ENCODE results near the gene TPO. TPM values are rescaled to one million over a fixed set of nuclear protein-coding genes. Genes with fewer than 3 reads are reported as not detected.

TPO gene
- total RNA-seq, 1 experiment from 2014 or later: not detected

- BruUV-seq (replicated peaks): no TSS peak
- ATAC-seq: no peak
- peak overlapping the region; percentile 83 for H3K27ac ChIP-seq (ENCODE audit: low read length)
- no peaks in the 10 kb centered on the region for H3K27me3 ChIP-seq (ENCODE audit: control insufficient read depth, insufficient read depth, low read length)
- peaks cover 19% of the 10 kb centered on the region for H3K4me1 ChIP-seq (ENCODE audit: control insufficient read depth, insufficient read depth, low read length)
- ChIA-PET POLR2A (interaction anchor here (0.6 kb wide), 1 partner anchor 100 kb away, joined by 18 read pairs; no protein-coding TSS in a partner anchor), CTCF (interaction anchor here (0.9 to 2.1 kb wide), 2 partner anchors 198 to 217 kb away, joined by 3 to 4 read pairs; no protein-coding TSS in a partner anchor)
- no peaks in the 10 kb centered on the region for H3K9me3 ChIP-seq (ENCODE audit: control insufficient read depth, insufficient read depth, low read depth, low read length)
- no peaks in the 10 kb centered on the region for H3K36me3 ChIP-seq (ENCODE audit: control insufficient read depth, insufficient read depth, low read length)
- DNase-seq (ENCODE audit: low read depth, low spot score): no peak
- no peak overlapping the region for H3K4me3 ChIP-seq (ENCODE audit: low read depth in 2 of 2, low read length in 2 of 2)
- TF ChIP-seq POLR2AphosphoS5 (IDR thresholded peaks at IDR 0.05; ENCODE audit: low read depth, low read length): no peak
- no peak for TF ChIP-seq SIN3A (IDR thresholded peaks at IDR 0.05; ENCODE audit: borderline replicate concordance, insufficient read depth, low read depth, low read length)
- TF ChIP-seq, protein P1, sequence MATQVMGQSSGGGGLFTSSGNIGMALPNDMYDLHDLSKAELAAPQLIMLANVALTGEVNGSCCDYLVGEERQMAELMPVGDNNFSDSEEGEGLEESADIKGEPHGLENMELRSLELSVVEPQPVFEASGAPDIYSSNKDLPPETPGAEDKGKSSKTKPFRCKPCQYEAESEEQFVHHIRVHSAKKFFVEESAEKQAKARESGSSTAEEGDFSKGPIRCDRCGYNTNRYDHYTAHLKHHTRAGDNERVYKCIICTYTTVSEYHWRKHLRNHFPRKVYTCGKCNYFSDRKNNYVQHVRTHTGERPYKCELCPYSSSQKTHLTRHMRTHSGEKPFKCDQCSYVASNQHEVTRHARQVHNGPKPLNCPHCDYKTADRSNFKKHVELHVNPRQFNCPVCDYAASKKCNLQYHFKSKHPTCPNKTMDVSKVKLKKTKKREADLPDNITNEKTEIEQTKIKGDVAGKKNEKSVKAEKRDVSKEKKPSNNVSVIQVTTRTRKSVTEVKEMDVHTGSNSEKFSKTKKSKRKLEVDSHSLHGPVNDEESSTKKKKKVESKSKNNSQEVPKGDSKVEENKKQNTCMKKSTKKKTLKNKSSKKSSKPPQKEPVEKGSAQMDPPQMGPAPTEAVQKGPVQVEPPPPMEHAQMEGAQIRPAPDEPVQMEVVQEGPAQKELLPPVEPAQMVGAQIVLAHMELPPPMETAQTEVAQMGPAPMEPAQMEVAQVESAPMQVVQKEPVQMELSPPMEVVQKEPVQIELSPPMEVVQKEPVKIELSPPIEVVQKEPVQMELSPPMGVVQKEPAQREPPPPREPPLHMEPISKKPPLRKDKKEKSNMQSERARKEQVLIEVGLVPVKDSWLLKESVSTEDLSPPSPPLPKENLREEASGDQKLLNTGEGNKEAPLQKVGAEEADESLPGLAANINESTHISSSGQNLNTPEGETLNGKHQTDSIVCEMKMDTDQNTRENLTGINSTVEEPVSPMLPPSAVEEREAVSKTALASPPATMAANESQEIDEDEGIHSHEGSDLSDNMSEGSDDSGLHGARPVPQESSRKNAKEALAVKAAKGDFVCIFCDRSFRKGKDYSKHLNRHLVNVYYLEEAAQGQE (IDR thresholded peaks at IDR 0.05; ENCODE audit: insufficient read depth in 1 of 2, low read depth in 2 of 2, low read length in 1 of 2): no peak
- TF ChIP-seq TCF7L2 (IDR thresholded peaks at IDR 0.05; ENCODE audit: low read depth, low read length): no peak
- TF ChIP-seq, protein P2, sequence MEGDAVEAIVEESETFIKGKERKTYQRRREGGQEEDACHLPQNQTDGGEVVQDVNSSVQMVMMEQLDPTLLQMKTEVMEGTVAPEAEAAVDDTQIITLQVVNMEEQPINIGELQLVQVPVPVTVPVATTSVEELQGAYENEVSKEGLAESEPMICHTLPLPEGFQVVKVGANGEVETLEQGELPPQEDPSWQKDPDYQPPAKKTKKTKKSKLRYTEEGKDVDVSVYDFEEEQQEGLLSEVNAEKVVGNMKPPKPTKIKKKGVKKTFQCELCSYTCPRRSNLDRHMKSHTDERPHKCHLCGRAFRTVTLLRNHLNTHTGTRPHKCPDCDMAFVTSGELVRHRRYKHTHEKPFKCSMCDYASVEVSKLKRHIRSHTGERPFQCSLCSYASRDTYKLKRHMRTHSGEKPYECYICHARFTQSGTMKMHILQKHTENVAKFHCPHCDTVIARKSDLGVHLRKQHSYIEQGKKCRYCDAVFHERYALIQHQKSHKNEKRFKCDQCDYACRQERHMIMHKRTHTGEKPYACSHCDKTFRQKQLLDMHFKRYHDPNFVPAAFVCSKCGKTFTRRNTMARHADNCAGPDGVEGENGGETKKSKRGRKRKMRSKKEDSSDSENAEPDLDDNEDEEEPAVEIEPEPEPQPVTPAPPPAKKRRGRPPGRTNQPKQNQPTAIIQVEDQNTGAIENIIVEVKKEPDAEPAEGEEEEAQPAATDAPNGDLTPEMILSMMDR (IDR thresholded peaks at IDR 0.05): no peak
- intact Hi-C loops (cut with micrococcal nuclease; ENCODE audit: unreplicated experiment) (loop anchor here (5.0 kb wide), 1 partner anchor 200 kb away; no protein-coding TSS in a partner anchor), in situ Hi-C loops (cut with HindIII; ENCODE audit: low pct_unique_long_range_greater_than_20kb, low sequenced_read_pairs) (no loop called here)
Measured at GRCh38 chr2:1552611-1553010, 139.3 kb downstream of the TPO start.

GRCh38 chr2:1553671-1554295, 140.5 kb downstream of the TPO start:
- ATAC-seq: peak; percentile 23; the same call in 1 of the 2 replicates
- CTCF ChIA-PET: no interaction called here

More at GRCh38 chr2:1553671-1554295, 140.5 kb downstream of the TPO start:
- H3K36me3 ChIP-seq (ENCODE audit: control insufficient read depth, insufficient read depth, low read length): no peaks in the 10 kb centered on the region
- no peak for DNase-seq (ENCODE audit: low read depth, low spot score)
- H3K4me1 ChIP-seq (ENCODE audit: control insufficient read depth, insufficient read depth, low read length): peaks cover 19% of the 10 kb centered on the region
- intact Hi-C loops (cut with micrococcal nuclease; ENCODE audit: unreplicated experiment) (loop anchor here (5.0 kb wide), 1 partner anchor 199 kb away; no protein-coding TSS in a partner anchor), in situ Hi-C loops (cut with HindIII; ENCODE audit: low pct_unique_long_range_greater_than_20kb, low sequenced_read_pairs) (no loop called here)
- POLR2A ChIA-PET: no interaction called here
- TF ChIP-seq, protein P1 (IDR thresholded peaks at IDR 0.05; ENCODE audit: insufficient read depth in 1 of 2, low read depth in 2 of 2, low read length in 1 of 2): no peak
- TF ChIP-seq SIN3A (IDR thresholded peaks at IDR 0.05; ENCODE audit: borderline replicate concordance, insufficient read depth, low read depth, low read length) (no peak), TCF7L2 (IDR thresholded peaks at IDR 0.05; ENCODE audit: low read depth, low read length) (no peak), POLR2AphosphoS5 (IDR thresholded peaks at IDR 0.05; ENCODE audit: low read depth, low read length) (no peak)
- TF ChIP-seq, protein P2 (IDR thresholded peaks at IDR 0.05): no peak
- no peak overlapping the region for H3K4me3 ChIP-seq (ENCODE audit: low read depth in 2 of 2, low read length in 2 of 2)
- BruUV-seq (replicated peaks): no TSS peak
- H3K27ac ChIP-seq (ENCODE audit: low read length): peak overlapping the region; percentile 83
- H3K27me3 ChIP-seq (ENCODE audit: control insufficient read depth, insufficient read depth, low read length): no peaks in the 10 kb centered on the region
- no peaks in the 10 kb centered on the region for H3K9me3 ChIP-seq (ENCODE audit: control insufficient read depth, insufficient read depth, low read depth, low read length)

Data from Panc1 (cell line).